ENCODE data around the gene RAPGEF4. TPM values are rescaled to one million over a fixed set of nuclear protein-coding genes. Genes with fewer than 3 reads are reported as not detected.

RAPGEF4 gene
- total RNA-seq, 1 experiment from 2014 or later: not detected

- H3K9me2 ChIP-seq (ENCODE audit: insufficient read depth): no peaks in the 10 kb centered on the region
- ChIA-PET POLR2A (ENCODE audit: unreplicated experiment) (no interaction called here), CTCF (interaction anchor here (0.7 kb wide), 1 partner anchor 375 kb away, joined by 6 read pairs; no protein-coding TSS in a partner anchor)
- H3K27ac ChIP-seq: no peak overlapping the region
- DNase-seq: no peak
- H2AFZ ChIP-seq: no peak overlapping the region
- no peaks in the 10 kb centered on the region for H4K20me1 ChIP-seq (ENCODE audit: insufficient read depth)
- TF ChIP-seq CTCF (conservative IDR thresholded peaks at IDR 0.05): no peak
- no peak for TF ChIP-seq EZH2 (IDR thresholded peaks at IDR 0.05; ENCODE audit: low read depth)
- no peaks in the 10 kb centered on the region for H3K27me3 ChIP-seq (ENCODE audit: insufficient read depth, low read depth)
- H3K9me3 ChIP-seq (ENCODE audit: insufficient read depth, low read depth): no peaks in the 10 kb centered on the region
- H3K4me2 ChIP-seq: no peak overlapping the region
- no peak overlapping the region for H3K4me3 ChIP-seq
- H3F3A ChIP-seq (ENCODE audit: insufficient read depth, low read depth): no peaks in the 10 kb centered on the region
- no peaks in the 10 kb centered on the region for H3K4me1 ChIP-seq (replicated peaks; ENCODE audit: insufficient read depth)
- H3K36me3 ChIP-seq (ENCODE audit: low read depth): no peaks in the 10 kb centered on the region
- intact Hi-C loops (cut with micrococcal nuclease; ENCODE audit: unreplicated experiment): no loop called here
- no peaks in the 10 kb centered on the region for H3K79me2 ChIP-seq (ENCODE audit: low read depth)
- no TSS peak for BruUV-seq (replicated peaks)
These were observed 32.8 kb downstream of the RAPGEF4 start for GRCh38 chr2:172768401-172768800.

- POLR2A ChIA-PET (ENCODE audit: unreplicated experiment): no interaction called here
- Histone ChIP-seq H3K27ac (no peak overlapping the region), H4K20me1 (ENCODE audit: insufficient read depth) (no peaks in the 10 kb centered on the region), H3K36me3 (ENCODE audit: low read depth) (no peaks in the 10 kb centered on the region), H3K4me2 (no peak overlapping the region), H2AFZ (no peak overlapping the region), H3K27me3 (ENCODE audit: insufficient read depth, low read depth) (no peaks in the 10 kb centered on the region), H3K79me2 (ENCODE audit: low read depth) (no peaks in the 10 kb centered on the region), H3K4me3 (no peak overlapping the region), H3K9me3 (ENCODE audit: insufficient read depth, low read depth) (no peaks in the 10 kb centered on the region), H3K9me2 (ENCODE audit: insufficient read depth) (no peaks in the 10 kb centered on the region), H3F3A (ENCODE audit: insufficient read depth, low read depth) (no peaks in the 10 kb centered on the region), H3K4me1 (replicated peaks; ENCODE audit: insufficient read depth) (no peaks in the 10 kb centered on the region)
- CTCF ChIA-PET: no interaction called here
- intact Hi-C loops (cut with micrococcal nuclease; ENCODE audit: unreplicated experiment): no loop called here
- no peak for DNase-seq
- BruUV-seq (replicated peaks): no TSS peak
- TF ChIP-seq EZH2 (IDR thresholded peaks at IDR 0.05; ENCODE audit: low read depth) (no peak), CTCF (conservative IDR thresholded peaks at IDR 0.05) (no peak)
These were observed 34.2 kb downstream of the RAPGEF4 start for GRCh38 chr2:172769879-172770278.

- H3F3A ChIP-seq (ENCODE audit: insufficient read depth, low read depth): no peaks in the 10 kb centered on the region
- CTCF ChIA-PET: no interaction called here
- H3K36me3 ChIP-seq (ENCODE audit: low read depth): no peaks in the 10 kb centered on the region
- H3K27me3 ChIP-seq (ENCODE audit: insufficient read depth, low read depth): no peaks in the 10 kb centered on the region
- no peaks in the 10 kb centered on the region for H3K79me2 ChIP-seq (ENCODE audit: low read depth)
- H3K27ac ChIP-seq: no peak overlapping the region
- intact Hi-C loops (cut with micrococcal nuclease; ENCODE audit: unreplicated experiment): no loop called here
- no peak for DNase-seq
- no peaks in the 10 kb centered on the region for H3K4me1 ChIP-seq (replicated peaks; ENCODE audit: insufficient read depth)
- BruUV-seq (replicated peaks): no TSS peak
- TF ChIP-seq EZH2 (IDR thresholded peaks at IDR 0.05; ENCODE audit: low read depth) (no peak), CTCF (conservative IDR thresholded peaks at IDR 0.05) (no peak)
- H3K9me3 ChIP-seq (ENCODE audit: insufficient read depth, low read depth): no peaks in the 10 kb centered on the region
- no peaks in the 10 kb centered on the region for H4K20me1 ChIP-seq (ENCODE audit: insufficient read depth)
- no peaks in the 10 kb centered on the region for H3K9me2 ChIP-seq (ENCODE audit: insufficient read depth)
- no peak overlapping the region for H3K4me2 ChIP-seq
- POLR2A ChIA-PET (ENCODE audit: unreplicated experiment): interaction anchor here (0.6 kb wide), 1 partner anchor 1434 kb away, joined by 25 read pairs; no protein-coding TSS in a partner anchor
- no peak overlapping the region for H2AFZ ChIP-seq
- no peak overlapping the region for H3K4me3 ChIP-seq
These were observed 35.2 kb downstream of the RAPGEF4 start for GRCh38 chr2:172770887-172771286.
